GM12892 (cell line): ENCODE measurements around the gene FN1.

ENCODE experiments used
- POLR2A ChIP-seq: IDR thresholded peaks from 2 replicates; pipeline ENCODE4 v1.6.1; 2011; ENCODE audit warnings: low read depth, low read length, control low read depth
- POLR2AphosphoS5 ChIP-seq: IDR thresholded peaks from 2 replicates; pipeline ENCODE4 v1.6.1; 2011; ENCODE audit warnings: low read depth, low read length, control low read depth
- TAF1 ChIP-seq: IDR thresholded peaks from 2 replicates; pipeline ENCODE4 v1.6.1; 2011; ENCODE audit warnings: low read depth, mild to moderate bottlenecking, control low read depth, low read length, borderline replicate concordance

- no peak for TF ChIP-seq POLR2AphosphoS5
- no peak for TF ChIP-seq TAF1
- no peak for TF ChIP-seq POLR2A
Measured at GRCh38 chr2:215355801-215356200, 80.1 kb downstream of the FN1 start.
